H1 (cell line): Measurements from ENCODE around the gene ATP6V0E2. TPM values are rescaled to one million over a fixed set of nuclear protein-coding genes. Genes with fewer than 3 reads are reported as not detected.

ENCODE experiments used
- CTCF ChIA-PET: fragments of 300-600 bp; sonication (Branson Sonifier 250); formaldehyde crosslinking; loops from one replicate; lab custom pipeline; 2021; ENCODE audit not compliant: partially characterized antibody; lab: Charles Lee
- POLR2A ChIA-PET: fragments of 300-600 bp; sonication (Branson Sonifier 250); formaldehyde crosslinking; loops from one replicate; lab custom pipeline; 2021; ENCODE audit warnings: inconsistent platforms; ENCODE audit not compliant: partially characterized antibody; lab: Charles Lee
- DNase-seq, 2 experiments: peaks; one replicate each; pipeline versions ENCODE4 v3.0.0 to v3.0.0-alpha.2; 2010 to 2022; ENCODE audit warnings: low spot score in 2 of 2, low read depth in 1 of 2, mixed read lengths in 1 of 2
- FAIRE-seq: peaks from 2 replicates; lab custom pipeline; 2011; peaks lifted over from hg19 to GRCh38; lab: Jason Lieb, UNC
- H2AFZ ChIP-seq: 2 replicates; pipeline ENCODE4 v1.8.1; 2012; ENCODE audit warnings: low read length, inconsistent platforms
- H2AK5ac ChIP-seq: 2 replicates; pipeline ENCODE4 v1.6.1; 2013; ENCODE audit warnings: low read depth, low read length
- H2BK120ac ChIP-seq: replicated peaks from 2 replicates; pipeline ENCODE3; 2013; ENCODE audit warnings: low read depth, low read length, inconsistent platforms
- H2BK12ac ChIP-seq: 2 replicates; pipeline ENCODE4 v1.6.1; 2013; ENCODE audit warnings: low read depth, low read length
- H2BK15ac ChIP-seq: 2 replicates; pipeline ENCODE4 v1.6.1; 2013; ENCODE audit warnings: low read length
- H2BK20ac ChIP-seq: 2 replicates; pipeline ENCODE4 v1.6.1; 2013; ENCODE audit warnings: low read length
- H2BK5ac ChIP-seq: 2 replicates; pipeline ENCODE4 v1.6.1; 2013; ENCODE audit warnings: low read depth, low read length
- H3K14ac ChIP-seq: 2 replicates; pipeline ENCODE4 v1.6.1; 2013; ENCODE audit warnings: inconsistent platforms; ENCODE audit not compliant: insufficient read length
- H3K18ac ChIP-seq: 2 replicates; pipeline ENCODE4 v1.6.1; 2013; ENCODE audit warnings: low read length; ENCODE audit errors: extremely low read depth
- H3K23ac ChIP-seq: 2 replicates; pipeline ENCODE4 v1.6.1; 2013; ENCODE audit warnings: inconsistent platforms; ENCODE audit not compliant: insufficient read length
- H3K23me2 ChIP-seq: 2 replicates; pipeline ENCODE4 v1.6.1; 2013; ENCODE audit warnings: low read depth, low read length
- H3K27ac ChIP-seq: 2 replicates; pipeline ENCODE4 v1.6.1; 2011; ENCODE audit warnings: low read depth, low read length, inconsistent platforms
- H3K27me3 ChIP-seq, 4 experiments: replicated peaks in 1 of 4; 1 replicate in 1 of 4; 2 replicates in 3 of 4; pipeline versions ENCODE4 v1.6.1 to v1.8.1; 2011 to 2013; ENCODE audit warnings: low read length in 3 of 4, mild to moderate bottlenecking in 3 of 4, inconsistent platforms in 2 of 4, mixed read lengths in 2 of 4, moderate library complexity in 1 of 4; ENCODE audit not compliant: control insufficient read depth in 3 of 4, insufficient read depth in 3 of 4; ENCODE audit errors: extremely low read depth in 1 of 4
- H3K36me3 ChIP-seq, 4 experiments: 2 replicates each; pipeline versions ENCODE4 v1.6.1 to v1.8.1; 2011 to 2013; ENCODE audit warnings: mild to moderate bottlenecking in 4 of 4, low read length in 3 of 4, moderate library complexity in 2 of 4, control low read depth in 1 of 4, inconsistent platforms in 1 of 4; ENCODE audit not compliant: insufficient read depth in 4 of 4, control insufficient read depth in 2 of 4
- H3K4ac ChIP-seq: replicated peaks from 2 replicates; pipeline ENCODE3; 2013; ENCODE audit warnings: low read length, low read depth, mixed read lengths, inconsistent platforms; ENCODE audit not compliant: insufficient read length
- H3K4me1 ChIP-seq, 4 experiments: replicated peaks in 1 of 4; 1 replicate in 1 of 4; 2 replicates in 3 of 4; pipeline versions ENCODE4 v1.6.1 to v1.8.1; 2011 to 2013; ENCODE audit warnings: low read length in 3 of 4, inconsistent platforms in 2 of 4, mixed read lengths in 1 of 4; ENCODE audit not compliant: insufficient read depth in 4 of 4, control insufficient read depth in 3 of 4
- H3K4me2 ChIP-seq, 2 experiments: 2 replicates each; pipeline versions ENCODE4 v1.6.1 to v1.8.1; 2011 to 2013; ENCODE audit warnings: low read depth in 2 of 2, low read length in 2 of 2, control low read depth in 1 of 2, inconsistent platforms in 1 of 2, mild to moderate bottlenecking in 1 of 2; ENCODE audit not compliant: insufficient read depth in 1 of 2
- H3K4me3 ChIP-seq, 4 experiments: fragments of 200-600, 300-600 bp in 1 of 4; sonication (generic), shearing (Covaris generic), sonication (Bioruptor Twin) in 1 of 4; 2 replicates each; pipeline versions ENCODE4 v1.5.1 to v1.8.1; 2011 to 2016; ENCODE audit warnings: low read length in 4 of 4, low read depth in 3 of 4, control low read depth in 2 of 4, inconsistent platforms in 2 of 4, mild to moderate bottlenecking in 2 of 4, mixed read lengths in 1 of 4, moderate library complexity in 1 of 4; ENCODE audit not compliant: insufficient read depth in 2 of 4; ENCODE audit errors: extremely low read depth in 1 of 4
- H3K56ac ChIP-seq: replicated peaks from 2 replicates; pipeline ENCODE3; 2013; ENCODE audit warnings: low read depth, mild to moderate bottlenecking, mixed read lengths, low read length, inconsistent platforms; ENCODE audit not compliant: insufficient read length
- H3K79me1 ChIP-seq: 2 replicates; pipeline ENCODE4 v1.6.1; 2013; ENCODE audit warnings: low read depth, low read length, control low read depth
- H3K79me2 ChIP-seq, 2 experiments: 2 replicates each; pipeline versions ENCODE4 v1.6.1 to v1.8.1; 2012 to 2013; ENCODE audit warnings: low read length in 2 of 2, mild to moderate bottlenecking in 2 of 2, inconsistent platforms in 1 of 2; ENCODE audit not compliant: insufficient read depth in 2 of 2, control insufficient read depth in 1 of 2
- H3K9ac ChIP-seq, 4 experiments: replicated peaks in 1 of 4; 1 replicate in 1 of 4; 2 replicates in 3 of 4; pipeline versions ENCODE4 v1.6.1 to v1.8.1; 2011 to 2013; ENCODE audit warnings: low read depth in 3 of 4, low read length in 3 of 4, control low read depth in 2 of 4, mild to moderate bottlenecking in 2 of 4, moderate library complexity in 2 of 4, inconsistent platforms in 1 of 4; ENCODE audit errors: extremely low read depth in 1 of 4
- H3K9me3 ChIP-seq, 2 experiments: 2 replicates each; pipeline versions ENCODE4 v1.6.1 to v1.8.1; 2012 to 2013; ENCODE audit warnings: mild to moderate bottlenecking in 2 of 2, moderate library complexity in 2 of 2, control low read depth in 1 of 2, inconsistent platforms in 1 of 2, low read depth in 1 of 2, low read length in 1 of 2, mixed read lengths in 1 of 2; ENCODE audit not compliant: insufficient read depth in 2 of 2
- H4K20me1 ChIP-seq, 2 experiments: replicated peaks in 1 of 2; 2 replicates each; pipeline versions ENCODE3 to v1.8.1; 2011 to 2013; ENCODE audit warnings: inconsistent platforms in 2 of 2, low read length in 2 of 2, mild to moderate bottlenecking in 1 of 2; ENCODE audit not compliant: insufficient read depth in 2 of 2, control insufficient read depth in 1 of 2
- H4K5ac ChIP-seq: 2 replicates; pipeline ENCODE4 v1.6.1; 2013; ENCODE audit warnings: low read length, low read depth, mixed read lengths, inconsistent platforms; ENCODE audit not compliant: insufficient read length
- H4K8ac ChIP-seq: 2 replicates; pipeline ENCODE4 v1.8.0; 2013; ENCODE audit warnings: mild to moderate bottlenecking, moderate library complexity, low read length, inconsistent platforms; ENCODE audit not compliant: insufficient read depth; ENCODE audit errors: extremely low read depth
- H4K91ac ChIP-seq: replicated peaks from 2 replicates; pipeline ENCODE3; 2013; ENCODE audit warnings: low read length, mixed read lengths, inconsistent platforms; ENCODE audit not compliant: insufficient read length
- KDM4A ChIP-seq: IDR thresholded peaks from one replicate; pipeline ENCODE4 v1.7.1; 2012; ENCODE audit warnings: low read depth, mild to moderate bottlenecking, moderate library complexity, low read length, inconsistent platforms; ENCODE audit not compliant: severe bottlenecking
- SAP30 ChIP-seq: fragments of 300-600 bp; sonication (generic); IDR thresholded peaks from 2 replicates; pipeline ENCODE4 v1.7.1; 2012; ENCODE audit warnings: low read length, moderate library complexity, mild to moderate bottlenecking, inconsistent platforms; ENCODE audit not compliant: insufficient read depth, insufficient replicate concordance
- SIN3A ChIP-seq, 2 experiments: IDR thresholded peaks in 1 of 2; conservative IDR thresholded peaks in 1 of 2; 2 replicates each; pipeline ENCODE4 v1.6.1; 2011 to 2012; ENCODE audit warnings: low read length in 2 of 2, improper control_type of control experiment in 1 of 2, low read depth in 1 of 2, mild to moderate bottlenecking in 1 of 2
- SP1 ChIP-seq: IDR thresholded peaks from 2 replicates; pipeline ENCODE4 v1.6.1; 2011; ENCODE audit warnings: low read depth, low read length
- WGBS, 2 experiments: shearing (Covaris generic) in 1 of 2; methylation state at CpG; one replicate each; pipeline versions ENCODE4 v1.1.6 to v1.1.7; 2013 to 2015; ENCODE audit warnings: low lambda C conversion rate in 2 of 2, mixed read lengths in 2 of 2, inconsistent platforms in 1 of 2, low coverage in 1 of 2, missing lambda C conversion rate in 1 of 2; ENCODE audit not compliant: insufficient replicate concordance in 2 of 2, insufficient coverage in 1 of 2, insufficient read length in 1 of 2; ENCODE audit errors: extremely low coverage in 1 of 2, missing lambda C conversion rate in 1 of 2; 5-methylcytosine and 5-hydroxymethylcytosine counted together
- polyA plus RNA-seq, 7 experiments: library from polyadenylated mRNA; depleted of rRNA in 3 of 7; stranded (reverse) in 5 of 7; unstranded in 2 of 7; fragments of >200 nt in 5 of 7; fragments of 200-250 nt in 2 of 7; gene quantifications; 1 replicate in 5 of 7; 2 replicates in 1 of 7; 4 replicates in 1 of 7; pipeline versions ENCODE4 v1.2.1 to v1.2.3, GENCODE V29; 2011 to 2013; ENCODE audit warnings: missing spikeins in 2 of 7, mixed read lengths in 2 of 7
- total RNA-seq: library from RNA; stranded (reverse); fragmentation: NEBNext Ultra II Directional; extraction: Animal tissue kit (Norgen Biotek cat#: 25700); gene quantifications from 2 replicates; pipeline ENCODE4 v1.2.1, GENCODE V29; 2021

Gene ATP6V0E2
- total and polyA plus RNA-seq, 2 of the 8 experiments (the other 6 are each of a cell fraction or from before 2014, with no cell fraction given), result 26.1 to 47.9 TPM

DNA sequence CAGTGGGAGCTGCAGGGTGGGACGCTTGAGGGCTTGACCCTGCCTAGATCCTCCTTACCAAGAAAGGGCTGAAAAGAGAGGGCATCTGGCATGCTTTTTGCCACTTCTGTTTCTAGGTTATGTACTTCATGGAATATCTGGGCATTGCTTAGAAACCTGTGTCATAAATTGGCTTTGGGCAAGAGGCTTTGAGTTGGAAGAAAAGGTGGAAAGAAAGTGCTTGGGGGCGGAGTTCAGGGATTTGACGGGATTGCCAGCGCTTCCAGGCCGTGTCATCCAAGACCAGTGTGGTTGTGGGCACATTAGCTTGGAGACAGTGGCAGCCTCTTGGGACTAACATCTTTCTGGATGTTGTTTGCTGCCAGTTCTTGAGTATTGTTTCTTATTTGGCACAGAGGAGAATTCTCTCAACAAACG lies 34.8 kb upstream of the ATP6V0E2 start:
- Histone ChIP-seq H3K4me3 (peak overlapping the region; percentile 61 to 91 (median 82)), H3K14ac (no peak overlapping the region), H3K79me1 (no peaks in the 10 kb centered on the region), H3K23ac (no peak overlapping the region), H2BK20ac (no peak overlapping the region), H3K27me3 (no peaks in the 10 kb centered on the region; a peak in 2 of 7 replicates), H2AK5ac (no peak overlapping the region), H4K8ac (no peak overlapping the region)
- WGBS, 2 experiments, result 7% methylated on average over 6 of the region's 6 CpGs; no CpG with 5 or more reads in 1 of the 2 experiments
- DNase-seq, result no peak
- peak; percentile 25 for TF ChIP-seq SAP30
- TF ChIP-seq SP1, result no peak
- TF ChIP-seq SIN3A (conservative IDR thresholded peaks at IDR 0.05 in 1 of 2, IDR thresholded peaks at IDR 0.05 in 1 of 2; ENCODE audit: low read depth in 1 of 2, low read length in 2 of 2), result 0 out of 4 replicates have a peak, but pooled peaks of 1 of the 2 experiments have one; percentile 55
- TF ChIP-seq KDM4A, result peak; percentile 19
- TF ChIP-seq, all 59 proteins: peak for 3
- no peak overlapping the region for H2AFZ ChIP-seq
- no peak overlapping the region for H3K56ac ChIP-seq
- no peaks in the 10 kb centered on the region for H3K9me3 ChIP-seq
- H3K79me2 ChIP-seq, result no peaks in the 10 kb centered on the region
- ChIA-PET CTCF (interaction anchor here (0.7 to 3.0 kb wide), 6 partner anchors 10 to 519 kb away, joined by 3 to 25 read pairs (median 5); no protein-coding TSS in a partner anchor), POLR2A (interaction anchor here (1.1 to 2.9 kb wide), 4 partner anchors 10 to 71 kb away, joined by 3 to 14 read pairs (median 4); no protein-coding TSS in a partner anchor)
- H2BK12ac ChIP-seq, result 0 out of 2 replicates have a peak overlapping the region, but pooled peaks have one; percentile 32
- H3K36me3 ChIP-seq, result no peaks in the 10 kb centered on the region
- peaks cover 5% of the 10 kb centered on the region; the same call in 1 of the 2 replicates for H3K23me2 ChIP-seq
- no peak overlapping the region for H2BK15ac ChIP-seq
- FAIRE-seq, result no peak
- peaks cover 0 to 6% (median 0%) of the 10 kb centered on the region in 4 experiments; a peak in 3 of 7 replicates for H3K4me1 ChIP-seq
- H3K9ac ChIP-seq, result peak overlapping the region; percentile 46 to 65 (median 52); a peak in 6 of 7 replicates
- no peak overlapping the region for H2BK5ac ChIP-seq
- H3K4me2 ChIP-seq, result peak overlapping the region; percentile 91 to 94
- no peak overlapping the region for H2BK120ac ChIP-seq
- no peak overlapping the region for H3K4ac ChIP-seq
- no peak overlapping the region for H4K91ac ChIP-seq
- H4K20me1 ChIP-seq, result no peaks in the 10 kb centered on the region
- peak overlapping the region; percentile 56; the same call in 1 of the 2 replicates for H3K18ac ChIP-seq
- H3K27ac ChIP-seq, result no peak overlapping the region
- H4K5ac ChIP-seq, result no peak overlapping the region
